OCI-LY1 (cell line): ENCODE data around the gene EYS.

Experiments
- H2AFZ ChIP-seq: fragments of 200-600 bp; sonication (generic), shearing (Covaris generic); 2 replicates; pipeline ENCODE4 v1.6.0; 2014; ENCODE audit warnings: antibody characterized with exemption, mild to moderate bottlenecking, low read length
- H3F3A ChIP-seq: fragments of 200-600 bp; sonication (generic), shearing (Covaris generic); 2 replicates; pipeline ENCODE4 v1.6.0; 2014; ENCODE audit warnings: mild to moderate bottlenecking, antibody characterized with exemption, low read length, moderate library complexity; ENCODE audit not compliant: insufficient read depth
- H3K27ac ChIP-seq: fragments of 200-600 bp; sonication (generic); 2 replicates; pipeline ENCODE4 v1.5.1; 2014; ENCODE audit warnings: low read length, mixed run types, mild to moderate bottlenecking, low read depth; ENCODE audit not compliant: poor library complexity, severe bottlenecking
- H3K27me3 ChIP-seq: fragments of 200-600 bp; sonication (generic); 2 replicates; pipeline ENCODE4 v1.6.0; 2014; ENCODE audit warnings: antibody characterized with exemption, mild to moderate bottlenecking, low read length, moderate library complexity; ENCODE audit not compliant: insufficient read depth
- H3K36me3 ChIP-seq: fragments of 200-600 bp; sonication (generic); 2 replicates; pipeline ENCODE4 v1.6.1; 2014; ENCODE audit warnings: mild to moderate bottlenecking, antibody characterized with exemption, low read length, moderate library complexity, mixed read lengths; ENCODE audit not compliant: insufficient read depth
- H3K4me1 ChIP-seq: fragments of 200-600 bp; sonication (generic); 2 replicates; pipeline ENCODE4 v1.5.1; 2014; ENCODE audit warnings: mild to moderate bottlenecking, low read length, moderate library complexity; ENCODE audit not compliant: insufficient read depth, severe bottlenecking
- H3K4me2 ChIP-seq: fragments of 200-600 bp; sonication (generic), shearing (Covaris generic); 2 replicates; pipeline ENCODE4 v1.6.1; 2014; ENCODE audit warnings: low read length
- H3K4me3 ChIP-seq: fragments of 200-600 bp; sonication (generic); 2 replicates; pipeline ENCODE4 v1.5.1; 2014; ENCODE audit warnings: low read length, low read depth, mild to moderate bottlenecking, mixed read lengths; ENCODE audit not compliant: poor library complexity, severe bottlenecking
- H3K79me2 ChIP-seq: fragments of 200-600 bp; shearing (Covaris generic); 2 replicates; pipeline ENCODE4 v1.6.1; 2016; ENCODE audit warnings: mixed run types, low read length, mixed read lengths; ENCODE audit not compliant: insufficient read depth
- H3K9ac ChIP-seq: fragments of 200-600 bp; sonication (generic), shearing (Covaris generic); 2 replicates; pipeline ENCODE4 v1.6.1; 2014; ENCODE audit warnings: mild to moderate bottlenecking, low read length, mixed read lengths
- H3K9me2 ChIP-seq: fragments of 200-600 bp; sonication (generic), shearing (Covaris generic); 2 replicates; pipeline ENCODE4 v1.6.1; 2014; ENCODE audit warnings: low read depth, mild to moderate bottlenecking, low read length, mixed read lengths
- H3K9me3 ChIP-seq: fragments of 200-600 bp; shearing (Covaris generic); 2 replicates; pipeline ENCODE4 v1.6.1; 2014; ENCODE audit warnings: low read length, mixed read lengths
- H4K20me1 ChIP-seq: fragments of 200-600 bp; sonication (generic), shearing (Covaris generic); 2 replicates; pipeline ENCODE4 v1.6.0; 2016; ENCODE audit warnings: mild to moderate bottlenecking, low read length; ENCODE audit not compliant: insufficient read depth
- CTCF ChIP-seq: fragments of 200-600 bp; sonication (generic), shearing (Covaris generic); IDR thresholded peaks from 2 replicates; pipeline ENCODE4 v1.5.1; 2017; ENCODE audit warnings: mild to moderate bottlenecking, antibody characterized with exemption, low read length, moderate library complexity, mixed read lengths
- EZH2 ChIP-seq: fragments of 200-600 bp; sonication (generic), shearing (Covaris generic); IDR thresholded peaks from 2 replicates; pipeline ENCODE4 v1.8.0; 2017; ENCODE audit warnings: borderline replicate concordance, mixed run types, mild to moderate bottlenecking, antibody characterized with exemption, low read length, moderate library complexity, mixed read lengths

EYS gene

GRCh38 chr6:64505312-64505711 lies 1201.7 kb downstream of the EYS start:
- H3K9me3 ChIP-seq, result no peaks in the 10 kb centered on the region
- H3K27ac ChIP-seq, result no peak overlapping the region
- H2AFZ ChIP-seq, result no peak overlapping the region
- H3K27me3 ChIP-seq, result no peaks in the 10 kb centered on the region
- H3K79me2 ChIP-seq, result no peaks in the 10 kb centered on the region
- H3F3A ChIP-seq, result no peaks in the 10 kb centered on the region
- no peaks in the 10 kb centered on the region for H4K20me1 ChIP-seq
- no peak overlapping the region for H3K4me3 ChIP-seq
- H3K9ac ChIP-seq, result no peak overlapping the region
- TF ChIP-seq CTCF, result peak; percentile 82
- TF ChIP-seq EZH2, result no peak
- no peak overlapping the region for H3K4me2 ChIP-seq
- no peaks in the 10 kb centered on the region for H3K36me3 ChIP-seq
- H3K9me2 ChIP-seq, result no peaks in the 10 kb centered on the region
- H3K4me1 ChIP-seq, result no peaks in the 10 kb centered on the region

GRCh38 chr6:64504503-64504902 lies 1202.5 kb downstream of the EYS start:
- Histone ChIP-seq H3K9me2 (no peaks in the 10 kb centered on the region), H3K27me3 (no peaks in the 10 kb centered on the region), H2AFZ (no peak overlapping the region), H3K9ac (no peak overlapping the region), H4K20me1 (no peaks in the 10 kb centered on the region), H3K79me2 (no peaks in the 10 kb centered on the region), H3K27ac (no peak overlapping the region), H3F3A (no peaks in the 10 kb centered on the region), H3K9me3 (no peaks in the 10 kb centered on the region), H3K4me3 (no peak overlapping the region), H3K36me3 (no peaks in the 10 kb centered on the region), H3K4me2 (no peak overlapping the region), H3K4me1 (no peaks in the 10 kb centered on the region)
- TF ChIP-seq CTCF (no peak), EZH2 (no peak)

- no peak overlapping the region for H3K4me3 ChIP-seq
- no peaks in the 10 kb centered on the region for H3F3A ChIP-seq
- no peak overlapping the region for H3K4me2 ChIP-seq
- H3K4me1 ChIP-seq, result no peaks in the 10 kb centered on the region
- no peak overlapping the region for H2AFZ ChIP-seq
- no peaks in the 10 kb centered on the region for H3K9me2 ChIP-seq
- no peaks in the 10 kb centered on the region for H4K20me1 ChIP-seq
- H3K27ac ChIP-seq, result no peak overlapping the region
- TF ChIP-seq EZH2, result no peak
- no peak for TF ChIP-seq CTCF
- no peaks in the 10 kb centered on the region for H3K9me3 ChIP-seq
- H3K36me3 ChIP-seq, result no peaks in the 10 kb centered on the region
- no peaks in the 10 kb centered on the region for H3K79me2 ChIP-seq
- no peak overlapping the region for H3K9ac ChIP-seq
- H3K27me3 ChIP-seq, result no peaks in the 10 kb centered on the region
These were observed 1204.2 kb downstream of the EYS start for GRCh38 chr6:64502801-64503200.
